GM19438 (cell line): ENCODE results near the gene ZNF605.
A peak's percentile ranks its signal among the peaks of the same experiment; 100 is the strongest.
"Not testable (repeated sequence)": the region's sequence is repeated elsewhere in the genome, so short reads cannot be mapped to it uniquely, and the experiment has no call there.

Experiments used
- ATAC-seq: cut with Tn5 transposase; IDR thresholded peaks from one replicate; pipeline ENCODE4 v1.9.1; 2021; ENCODE audit warnings: low read depth; ENCODE audit not compliant: unreplicated experiment

The ZNF605 gene

DNA sequence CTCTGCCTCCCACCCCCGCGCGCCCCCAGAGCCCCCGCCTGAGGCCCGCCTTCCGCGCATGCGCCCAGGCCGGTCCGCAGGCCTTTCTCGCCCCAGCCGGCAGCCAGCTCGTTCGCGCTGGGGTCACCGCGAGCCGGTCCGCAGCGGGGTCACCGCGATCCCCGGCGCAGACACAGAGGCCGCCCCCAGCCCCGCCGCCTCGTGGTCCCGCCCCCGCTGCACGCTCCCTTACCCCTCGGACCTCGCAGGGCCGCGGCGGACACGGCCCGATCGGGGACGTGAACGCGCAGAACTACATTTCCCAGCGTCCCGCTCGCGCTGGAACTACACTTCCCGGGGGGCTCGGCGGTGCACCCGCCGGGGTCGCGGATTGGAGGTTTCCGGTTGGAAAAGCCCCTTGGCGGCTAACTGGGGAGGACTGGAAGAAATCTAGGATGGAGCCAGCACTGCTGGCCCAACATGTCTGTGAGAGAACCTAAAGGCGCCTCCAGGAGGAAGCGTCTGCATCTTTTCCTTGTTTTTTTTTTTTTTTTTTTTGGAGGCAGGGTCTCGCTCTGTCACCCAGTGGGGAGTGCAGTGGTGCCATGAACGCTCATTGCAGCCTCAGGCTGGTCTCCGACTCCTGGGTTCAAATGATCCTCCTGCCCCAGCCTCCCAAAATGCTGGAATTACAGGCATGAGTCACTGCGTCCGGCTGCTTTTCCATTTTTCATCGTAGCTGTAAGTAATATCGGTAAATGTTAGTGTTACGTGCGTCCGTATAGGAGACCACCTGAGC lies at the start of gene ZNF605:
Gene ZNF605, minus strand, starts transcription at position 296 of the 778 bp plus-strand sequence. CDS start 10,671 bp downstream, outside the sequence.
- ATAC-seq, result peak; percentile 96

DNA sequence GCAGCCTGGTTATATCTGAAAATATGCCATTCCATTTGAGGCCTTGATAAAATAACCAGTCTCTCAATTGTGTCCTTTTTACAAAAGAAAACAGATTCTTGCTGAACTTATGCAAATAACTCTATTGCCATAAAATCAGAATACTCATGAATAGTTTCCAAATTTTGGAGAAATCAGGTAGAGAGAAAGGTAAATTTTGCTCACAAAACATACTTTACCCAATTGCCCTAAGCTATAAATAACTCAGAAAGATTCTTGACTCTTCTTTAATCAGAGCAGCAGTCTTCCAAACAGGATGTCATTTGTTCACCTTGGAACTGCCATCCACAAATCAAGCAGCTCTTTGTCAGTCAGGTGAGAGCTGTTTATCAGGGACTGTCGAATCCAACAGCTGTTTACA lies 42.6 kb upstream of the ZNF605 start:
- ATAC-seq, result no peak

DNA sequence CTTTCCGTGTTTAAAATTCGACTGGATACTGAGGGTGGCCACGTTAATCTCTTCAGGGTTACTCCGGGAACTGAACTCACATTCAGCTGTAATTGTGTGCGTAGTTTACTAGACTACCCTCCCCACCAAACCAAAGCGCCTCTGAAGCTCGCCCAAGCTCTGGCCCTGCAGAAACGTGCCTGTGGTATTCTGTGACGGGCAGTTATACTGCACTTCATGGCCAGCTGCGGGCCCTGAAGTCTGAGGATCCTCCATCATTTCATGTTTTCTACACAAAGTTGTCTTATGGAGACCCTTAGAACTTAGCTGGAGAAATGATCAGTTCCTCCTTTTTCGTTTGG lies 30.7 kb upstream of the ZNF605 start:
- no peak for ATAC-seq

DNA sequence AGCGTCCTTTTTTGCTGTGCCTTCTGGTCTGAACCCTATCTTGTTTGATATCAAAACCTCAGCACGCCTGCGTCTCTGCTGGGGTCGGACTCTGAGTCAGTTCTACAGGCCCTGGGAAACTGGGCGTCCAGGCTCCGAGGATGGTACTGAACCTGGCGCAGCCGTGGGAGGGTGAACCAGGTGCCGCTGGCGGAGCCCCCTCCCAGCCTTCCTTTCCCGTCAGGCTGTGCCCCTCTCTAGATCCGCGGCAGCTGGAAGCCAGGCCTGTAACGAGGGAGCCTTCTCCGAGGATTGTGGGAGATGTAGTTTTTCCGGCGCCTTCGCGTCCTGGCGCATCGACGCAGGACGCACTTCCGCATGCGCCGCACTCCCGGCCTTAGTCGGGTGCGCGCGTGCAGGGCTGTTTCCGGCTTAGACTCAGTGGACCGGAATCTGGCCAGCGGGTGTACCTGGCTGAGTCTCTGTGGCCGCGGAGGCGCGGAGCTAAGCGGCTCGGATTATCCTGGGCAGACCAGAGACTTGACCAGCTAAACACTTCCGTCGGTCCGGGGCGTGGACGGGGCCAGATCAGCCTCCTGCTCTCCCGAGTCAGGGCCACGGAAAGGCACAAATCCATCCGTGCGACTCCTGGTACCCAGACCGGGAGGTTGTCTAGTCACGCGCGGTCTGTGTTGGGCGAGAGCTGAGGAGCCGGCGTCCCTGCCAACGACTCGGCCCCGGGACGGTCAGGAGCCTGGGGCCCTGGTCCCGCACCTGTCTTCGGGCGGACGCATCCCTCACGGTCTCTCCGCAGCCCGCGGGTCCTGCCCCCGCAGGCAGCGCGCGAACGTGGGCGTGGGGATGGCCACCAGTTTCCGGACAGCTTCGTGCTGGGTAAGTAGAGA lies 30.1 kb upstream of the ZNF605 start, which contains the start of gene ZNF26:
Gene ZNF26, plus strand, starts transcription at position 367 of the 884 bp plus-strand sequence. Its CDS starts 474 bp downstream, at position 841.
- peak; percentile 94 for ATAC-seq

DNA sequence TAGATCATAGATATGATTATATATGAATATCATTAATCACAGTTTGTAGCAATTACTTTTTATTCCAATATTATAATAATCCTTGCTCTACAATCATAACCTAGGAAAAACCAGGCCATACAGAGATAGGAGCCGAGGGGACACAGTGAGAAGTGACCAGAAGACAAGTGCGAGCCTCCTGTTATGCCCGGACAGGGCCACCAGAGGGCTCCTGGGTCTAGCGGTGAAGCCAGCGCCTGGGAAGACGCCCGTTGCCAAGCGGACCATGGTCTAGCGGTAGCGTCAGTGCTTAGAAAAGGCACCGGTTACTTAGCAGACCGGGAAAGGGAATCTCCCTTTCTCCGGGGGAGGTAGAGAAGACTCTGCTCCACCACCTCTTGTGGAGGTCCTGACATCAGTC lies 20.8 kb upstream of the ZNF605 start:
- not testable (repeated sequence) for ATAC-seq

DNA sequence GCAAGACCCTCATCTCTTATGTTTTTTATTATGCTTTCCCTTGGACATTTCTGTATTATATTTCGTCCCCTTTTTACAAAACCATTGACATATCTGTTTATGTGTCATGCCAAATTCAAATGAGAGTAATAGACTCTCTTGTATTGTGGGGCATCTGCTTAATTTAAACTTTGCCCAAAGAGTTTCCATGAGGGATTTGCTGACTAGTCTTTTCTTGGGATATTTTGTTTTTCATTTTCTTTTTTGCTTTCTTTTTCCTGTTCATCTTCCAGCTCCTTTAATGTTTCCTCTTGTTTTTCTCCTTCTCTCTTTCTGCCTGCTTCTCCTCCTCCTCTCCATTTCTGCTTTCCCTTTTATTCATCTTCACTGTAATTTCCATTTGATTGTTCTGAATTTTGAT lies 16.3 kb upstream of the ZNF605 start:
- ATAC-seq, result no peak

DNA sequence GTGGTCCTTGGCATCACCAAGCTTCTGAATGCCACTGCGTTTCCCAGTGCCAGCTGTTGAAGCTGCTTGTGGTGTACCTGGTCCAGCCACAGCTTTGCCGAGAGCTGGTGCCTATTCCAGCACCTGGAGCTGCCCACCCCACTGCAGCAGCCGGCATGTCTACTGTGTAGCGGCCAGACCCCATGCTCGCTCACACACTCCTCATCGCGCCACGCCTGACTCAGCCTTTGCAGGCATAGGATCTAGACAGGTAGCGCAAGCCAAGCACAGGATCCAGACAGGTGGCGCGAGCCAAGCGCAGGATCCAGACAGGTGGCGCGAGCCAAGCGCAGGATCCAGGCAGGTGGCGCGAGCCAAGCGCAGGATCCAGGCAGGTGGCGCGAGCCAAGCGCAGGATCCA lies 11.6 kb upstream of the ZNF605 start:
- no peak for ATAC-seq

DNA sequence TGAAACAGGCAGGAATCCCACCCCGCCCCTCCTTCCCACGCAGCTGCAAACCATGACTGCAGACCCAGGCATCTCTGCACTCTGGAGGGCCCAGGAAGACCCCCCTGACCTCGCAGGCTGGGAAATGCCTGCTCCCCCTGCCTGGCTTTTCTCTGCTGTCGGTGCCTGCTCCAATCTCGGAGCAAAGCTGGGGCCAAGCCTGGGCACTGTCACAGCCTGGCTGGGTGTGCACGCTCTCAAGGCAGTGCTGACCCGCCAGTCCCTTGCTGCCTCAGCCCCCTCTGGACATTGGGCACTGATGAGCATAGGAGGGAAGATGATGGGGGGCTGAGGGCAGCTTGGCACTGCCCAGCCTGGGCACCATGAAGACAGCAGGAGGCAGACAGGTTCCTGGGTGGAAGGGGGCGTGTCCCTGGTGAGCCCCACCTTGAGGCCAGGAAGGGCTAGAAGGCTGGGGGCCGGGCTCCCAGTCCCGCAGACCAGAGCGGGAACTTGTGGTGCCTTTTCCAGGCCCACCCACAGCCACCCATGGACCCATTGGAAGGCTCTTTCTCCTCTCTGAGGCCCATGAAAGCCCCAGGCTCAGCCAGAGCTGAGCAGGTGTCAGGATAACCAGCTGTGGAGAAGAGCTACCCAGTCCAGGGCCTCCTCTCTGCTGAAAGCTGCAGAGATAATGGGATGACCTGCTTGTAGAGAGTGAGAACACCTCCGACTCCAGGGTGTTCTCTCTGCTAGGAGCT lies 10.7 kb upstream of the ZNF605 start:
- ATAC-seq, result no peak

DNA sequence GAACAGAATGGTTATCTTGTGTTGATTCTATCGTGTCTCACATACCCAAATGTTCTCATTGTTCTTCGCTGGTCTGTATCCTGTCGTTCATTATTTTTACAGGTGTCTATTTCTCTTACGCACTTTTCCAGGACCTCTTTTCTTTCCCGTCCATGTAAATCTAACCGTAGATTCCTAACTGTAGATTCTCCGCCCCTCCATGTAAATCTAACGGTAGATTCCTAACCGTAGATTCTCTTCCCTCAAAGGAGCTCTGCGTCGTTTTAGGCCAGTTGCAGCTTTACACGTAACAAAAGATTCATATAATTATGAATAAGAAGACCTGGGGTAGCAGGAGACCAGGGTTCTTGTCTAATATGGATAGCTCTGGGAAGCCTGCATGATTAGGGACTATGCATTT lies 9.7 kb upstream of the ZNF605 start:
- ATAC-seq, result no peak

DNA sequence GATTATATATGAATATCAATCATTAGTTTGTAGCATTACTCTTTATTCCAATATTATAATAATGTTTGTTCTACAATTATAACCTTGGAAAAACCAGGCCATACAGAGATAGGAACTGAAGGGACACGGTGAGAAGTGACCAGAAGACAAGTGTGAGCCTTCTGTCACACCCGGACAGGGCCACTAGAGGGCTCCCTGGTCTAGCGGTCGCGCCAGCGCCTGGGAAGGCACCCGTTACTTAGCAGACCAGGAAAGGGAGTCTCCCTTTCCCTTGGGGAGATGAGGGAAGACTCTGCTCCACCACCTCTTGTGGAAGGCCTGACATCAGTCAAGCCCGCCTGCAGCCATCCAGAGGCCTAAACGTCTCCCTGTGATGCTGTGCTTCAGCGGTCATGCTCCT lies 7.8 kb upstream of the ZNF605 start:
- not testable (repeated sequence) for ATAC-seq

DNA sequence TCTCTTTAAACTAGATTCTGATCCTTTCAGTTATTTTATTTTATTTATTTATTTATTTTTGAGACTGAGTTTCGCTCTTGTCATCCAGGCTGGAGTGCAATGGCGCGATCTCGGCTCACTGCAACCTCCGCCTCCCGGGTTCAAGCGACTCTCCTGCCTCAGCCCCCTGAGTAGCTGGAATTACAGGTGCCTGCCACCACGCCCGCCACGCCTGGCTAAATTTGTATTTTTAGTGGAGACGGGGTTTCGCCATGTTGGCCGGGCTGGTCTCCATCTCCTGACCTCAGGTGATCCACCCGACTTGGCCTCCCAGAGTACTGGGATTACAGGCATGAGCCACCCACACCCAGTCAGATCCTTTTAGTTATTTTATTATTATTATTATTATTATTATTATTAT lies 5.7 kb upstream of the ZNF605 start:
- not testable (repeated sequence) for ATAC-seq

DNA sequence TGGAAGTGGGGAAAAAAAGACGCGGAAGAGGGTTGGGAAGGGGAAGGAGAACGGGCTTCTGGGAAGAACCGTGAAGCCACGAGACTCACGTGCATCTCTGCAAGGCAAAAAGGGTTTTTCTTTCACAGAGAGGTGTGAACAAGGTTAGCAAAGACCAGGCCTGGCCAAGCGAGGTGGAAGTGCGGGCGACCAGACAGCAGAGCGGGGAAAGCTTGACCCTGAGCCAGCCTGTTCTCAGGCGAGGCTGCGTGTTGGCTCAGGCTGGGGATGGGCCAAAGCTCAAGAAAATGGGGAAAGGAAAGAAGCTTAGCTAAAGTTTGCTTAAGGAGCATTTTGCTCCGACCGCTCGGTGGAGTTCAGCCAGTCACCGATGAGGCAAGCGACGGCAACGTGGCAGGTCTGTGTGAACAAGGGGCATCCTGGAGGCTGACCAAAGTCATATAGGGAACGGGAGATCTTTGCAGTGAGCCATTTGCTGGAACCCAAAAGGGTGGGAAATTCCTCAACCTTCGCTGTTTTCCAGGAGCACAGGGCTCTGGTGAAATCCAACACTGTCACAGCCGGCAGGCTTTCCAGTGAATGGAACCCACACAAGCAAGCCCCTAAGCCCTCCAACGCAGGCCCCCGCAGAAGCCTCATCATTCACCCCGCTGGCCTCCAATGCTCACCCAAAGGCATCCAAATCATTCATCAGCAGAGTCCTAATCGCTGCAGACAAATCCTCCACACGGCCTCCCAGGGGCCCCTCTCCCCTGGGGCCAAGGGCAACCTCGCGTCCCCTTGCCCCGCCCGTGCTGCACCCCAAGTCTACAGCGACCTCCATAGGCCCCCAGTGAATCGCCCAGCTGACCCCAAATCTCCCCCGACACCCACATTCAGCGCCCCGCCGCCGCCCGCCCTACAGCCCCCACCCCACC lies 754 bp downstream of the ZNF605 start:
- ATAC-seq, result peak; percentile 41

DNA sequence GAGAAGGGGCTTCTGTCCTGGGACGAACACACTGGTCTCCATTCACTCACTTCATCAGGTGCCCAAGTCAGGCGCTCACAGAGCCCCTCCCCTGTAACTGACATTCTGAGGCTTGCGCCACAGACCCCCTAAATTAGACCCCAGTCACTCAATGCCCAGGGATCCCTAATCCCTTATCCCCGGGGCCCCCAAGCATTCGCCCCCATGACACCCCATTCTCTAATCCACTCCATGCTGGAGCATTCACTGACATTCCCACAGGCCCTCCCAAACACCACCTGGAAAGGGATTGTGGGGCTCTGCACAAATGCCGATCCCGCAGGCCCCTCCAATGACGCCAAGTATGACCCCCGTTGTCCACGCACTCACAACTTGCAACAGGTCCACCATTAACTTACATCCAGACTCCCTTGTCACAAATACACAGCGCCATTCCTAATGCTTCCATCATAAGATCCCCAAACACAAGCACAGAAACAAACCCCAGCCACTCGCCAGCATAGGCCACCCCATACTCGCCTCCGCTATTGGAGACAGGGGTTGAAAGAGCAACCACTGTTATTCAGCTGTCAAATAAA lies 1.5 kb downstream of the ZNF605 start:
- no peak for ATAC-seq

DNA sequence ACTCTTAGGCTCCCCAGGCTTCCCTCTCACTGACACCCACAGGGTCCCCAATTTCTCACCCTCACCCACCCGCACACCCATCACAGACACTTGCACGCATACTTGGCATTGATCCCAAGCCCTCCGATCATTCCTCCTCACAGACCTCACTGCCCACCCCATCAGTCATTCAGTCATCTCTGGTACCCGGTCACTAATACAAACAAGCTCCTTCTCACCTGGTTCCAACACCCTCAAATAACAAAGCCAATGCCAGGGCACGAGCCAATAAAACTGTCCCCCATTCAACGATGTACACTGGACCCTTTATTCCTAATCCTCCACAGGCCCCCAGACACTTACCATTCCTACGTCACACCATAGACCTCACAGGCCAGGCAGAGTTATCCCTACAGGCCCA lies 2.3 kb downstream of the ZNF605 start:
- no peak for ATAC-seq

DNA sequence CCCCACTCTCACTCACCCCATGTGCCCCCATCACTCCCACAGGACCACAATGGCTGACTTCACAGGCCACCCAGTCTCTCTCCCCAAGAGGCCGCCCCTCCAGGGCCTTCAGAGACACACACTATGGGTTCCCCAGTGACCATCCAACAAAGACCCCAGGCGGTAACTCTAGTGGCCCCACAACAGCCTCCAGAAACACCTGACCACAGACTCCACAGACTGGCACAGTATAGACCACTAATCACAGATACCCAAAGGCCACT lies 3.0 kb downstream of the ZNF605 start:
- ATAC-seq, result no peak

DNA sequence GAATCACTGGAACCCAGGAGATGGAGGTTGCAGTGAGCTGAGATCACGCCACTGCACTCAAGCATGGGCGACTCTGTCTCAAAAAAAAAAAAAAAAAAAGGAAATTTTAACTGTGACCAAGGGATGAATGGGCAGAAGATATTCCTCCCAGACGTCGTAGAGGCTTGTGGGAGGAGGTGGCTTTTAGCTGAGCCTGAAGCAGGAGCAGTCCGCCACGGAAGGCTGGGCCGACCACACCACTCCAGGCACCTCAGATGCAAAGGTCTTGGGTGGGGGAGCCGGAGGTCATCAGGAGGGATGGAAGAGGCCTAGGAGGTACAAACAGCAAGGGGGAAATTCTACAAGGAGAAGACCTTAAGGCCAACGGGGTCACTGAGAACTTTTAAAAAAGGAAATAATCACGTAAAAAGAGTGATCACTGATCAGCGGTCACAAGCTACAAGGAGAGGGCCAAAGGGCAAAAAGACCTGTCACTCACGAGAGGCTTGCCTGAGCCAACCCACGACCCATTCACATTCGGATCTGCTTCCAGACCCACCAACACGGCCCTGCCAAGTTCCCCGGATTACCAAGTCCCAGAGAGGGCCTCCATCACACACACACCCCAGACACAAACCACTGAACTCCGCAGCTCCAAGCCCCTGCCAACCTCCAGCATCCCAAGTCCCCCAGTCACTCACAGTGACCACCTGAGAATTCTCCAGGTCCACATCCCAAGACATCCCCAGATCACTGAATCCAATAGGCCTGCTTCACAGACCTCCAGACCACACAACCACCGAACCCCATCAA lies 3.5 kb downstream of the ZNF605 start:
- no peak for ATAC-seq

DNA sequence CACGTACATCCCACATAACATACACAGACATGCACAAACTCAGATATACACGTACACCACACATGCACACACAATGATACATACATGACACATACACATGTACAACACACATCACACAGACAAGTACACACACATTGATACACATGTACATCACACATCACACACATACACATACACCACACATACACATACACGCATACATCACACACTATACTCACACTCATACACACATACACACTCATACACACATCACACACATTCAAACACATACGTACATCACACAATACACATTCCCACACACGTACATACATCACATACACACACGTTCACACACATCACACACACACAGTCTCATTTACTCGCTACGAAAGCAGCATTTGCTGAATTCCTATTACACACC lies 4.5 kb downstream of the ZNF605 start:
- ATAC-seq, result no peak

DNA sequence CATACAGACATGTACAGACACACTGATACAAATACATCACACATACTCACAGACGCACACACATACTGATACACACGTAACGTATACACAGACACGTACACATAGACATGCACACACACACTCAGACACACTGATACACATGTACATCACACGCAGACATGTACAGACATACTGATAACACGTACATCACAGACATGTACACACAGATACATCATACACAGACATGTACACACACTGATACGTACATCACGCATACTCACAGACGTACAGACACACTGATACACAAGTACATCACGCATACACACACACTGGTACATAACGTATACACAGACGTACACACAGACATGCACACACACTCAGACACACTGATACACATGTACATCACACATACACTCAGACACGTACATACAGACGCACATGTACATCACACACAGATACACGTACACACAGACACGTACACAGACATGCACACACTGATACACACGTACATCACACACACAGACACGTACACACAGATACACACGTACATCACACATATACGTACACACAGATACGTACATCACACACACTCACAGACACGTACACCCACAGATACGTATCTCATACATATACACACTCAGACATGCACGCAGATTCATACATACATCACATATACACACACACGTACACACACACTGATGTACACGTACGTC lies 5.1 kb downstream of the ZNF605 start:
- no peak for ATAC-seq
